Bronchial epithelial cell (primary cell): ENCODE results near the gene PRDM13. TPM values are rescaled to one million over a fixed set of nuclear protein-coding genes. Genes with fewer than 3 reads are reported as not detected.

Source experiments
- DNase-seq: peaks from one replicate; pipeline ENCODE4 v3.0.0-alpha.2; 2010; ENCODE audit warnings: low read depth
- FAIRE-seq: peaks from 2 replicates; lab custom pipeline; 2011; peaks lifted over from hg19 to GRCh38; lab: Jason Lieb, UNC
- H3K27me3 ChIP-seq: 2 replicates; pipeline ENCODE4 v1.5.1; 2011; ENCODE audit warnings: low read length; ENCODE audit not compliant: control insufficient read depth, insufficient read depth
- H3K36me3 ChIP-seq: 2 replicates; pipeline ENCODE4 v1.5.1; 2011; ENCODE audit warnings: low read length; ENCODE audit not compliant: control insufficient read depth, insufficient read depth
- H3K4me3 ChIP-seq: 2 replicates; pipeline ENCODE4 v1.5.1; 2011; ENCODE audit warnings: mild to moderate bottlenecking, low read depth, low read length, control low read depth
- CTCF ChIP-seq: IDR thresholded peaks from 2 replicates; pipeline ENCODE4 v1.5.1; 2011; ENCODE audit warnings: mild to moderate bottlenecking, moderate library complexity, low read length, control low read depth, inconsistent platforms; ENCODE audit not compliant: insufficient read depth, severe bottlenecking
- total RNA-seq: library from RNA; depleted of rRNA; stranded (reverse); fragments of >200 nt; gene quantifications from 2 replicates; pipeline ENCODE4 v1.2.1, GENCODE V29; 2014

The PRDM13 gene
- total RNA-seq, 1 donor from 2014 or later, result not detected

GRCh38 chr6:99573980-99574617 is 32.5 kb upstream of the PRDM13 start:
- no peak overlapping the region for H3K4me3 ChIP-seq
- H3K27me3 ChIP-seq, result no peaks in the 10 kb centered on the region
- TF ChIP-seq CTCF, result no peak
- no peak for DNase-seq
- FAIRE-seq, result no peak
- no peaks in the 10 kb centered on the region for H3K36me3 ChIP-seq

GRCh38 chr6:99575544-99576227 is 30.9 kb upstream of the PRDM13 start:
- FAIRE-seq, result peak; percentile 52
- no peak for TF ChIP-seq CTCF
- DNase-seq, result no peak
- no peak overlapping the region for H3K4me3 ChIP-seq
- H3K36me3 ChIP-seq, result no peaks in the 10 kb centered on the region
- no peaks in the 10 kb centered on the region for H3K27me3 ChIP-seq

- no peak for FAIRE-seq
- no peak for TF ChIP-seq CTCF
- H3K4me3 ChIP-seq, result no peak overlapping the region
- H3K36me3 ChIP-seq, result no peaks in the 10 kb centered on the region
- H3K27me3 ChIP-seq, result no peaks in the 10 kb centered on the region
- DNase-seq, result no peak
These were observed 26.9 kb upstream of the PRDM13 start for GRCh38 chr6:99579781-99580180.

- Histone ChIP-seq H3K27me3 (peaks cover 39% of the 10 kb centered on the region), H3K4me3 (no peak overlapping the region), H3K36me3 (no peaks in the 10 kb centered on the region)
- TF ChIP-seq CTCF, result no peak
- DNase-seq (no peak), FAIRE-seq (no peak)
These were observed 18.8 kb upstream of the PRDM13 start for GRCh38 chr6:99587792-99588191.

- H3K27me3 ChIP-seq, result peaks cover 39% of the 10 kb centered on the region
- DNase-seq (peak; percentile 57), FAIRE-seq (no peak)
These were observed 17.9 kb upstream of the PRDM13 start for GRCh38 chr6:99588618-99589289.

More at GRCh38 chr6:99588618-99589289, 17.9 kb upstream of the PRDM13 start:
- Histone ChIP-seq H3K36me3 (no peaks in the 10 kb centered on the region), H3K4me3 (peak overlapping the region; percentile 42)
- TF ChIP-seq CTCF, result peak; percentile 85
